GM18502 (cell line): ENCODE measurements around the gene NOL4L.

Experiments
- ATAC-seq: cut with Tn5 transposase; IDR thresholded peaks from one replicate; pipeline ENCODE4 v1.9.1; 2021; ENCODE audit warnings: mild to moderate bottlenecking; ENCODE audit not compliant: unreplicated experiment, poor library complexity

Gene NOL4L

GRCh38 chr20:32585011-32585585, at the start of gene NOL4L:
Gene NOL4L (minus strand): TSS chr20:32585333. CDS start chr20:32584890, 443 bp downstream.
- ATAC-seq = no peak

- ATAC-seq = no peak
Measured at GRCh38 chr20:32634041-32634805, 49.1 kb upstream of the NOL4L start.

- no peak for ATAC-seq
Measured at GRCh38 chr20:32632461-32633354, 47.6 kb upstream of the NOL4L start.

- ATAC-seq = no peak
Measured at GRCh38 chr20:32631933-32632460, 46.9 kb upstream of the NOL4L start.

GRCh38 chr20:32629813-32630212, 44.7 kb upstream of the NOL4L start:
- ATAC-seq = no peak

GRCh38 chr20:32628960-32629530, 43.9 kb upstream of the NOL4L start:
- no peak for ATAC-seq

GRCh38 chr20:32626859-32627636, 41.9 kb upstream of the NOL4L start:
- peak; percentile 37 for ATAC-seq

GRCh38 chr20:32626407-32626806, 41.3 kb upstream of the NOL4L start:
- no peak for ATAC-seq

GRCh38 chr20:32625996-32626395, 40.9 kb upstream of the NOL4L start:
- no peak for ATAC-seq

GRCh38 chr20:32624687-32625345, 39.7 kb upstream of the NOL4L start:
- ATAC-seq = no peak

- no peak for ATAC-seq
Measured at GRCh38 chr20:32623667-32624157, 38.6 kb upstream of the NOL4L start.

- ATAC-seq = no peak
Measured at GRCh38 chr20:32622585-32623468, 37.7 kb upstream of the NOL4L start.

- ATAC-seq = no peak
Measured at GRCh38 chr20:32621891-32622584, 36.9 kb upstream of the NOL4L start.

- no peak for ATAC-seq
Measured at GRCh38 chr20:32621071-32621890, 36.1 kb upstream of the NOL4L start.

GRCh38 chr20:32619586-32619985, 34.5 kb upstream of the NOL4L start:
- no peak for ATAC-seq

GRCh38 chr20:32614772-32615171, 29.6 kb upstream of the NOL4L start:
- ATAC-seq = no peak

- ATAC-seq = no peak
Measured at GRCh38 chr20:32614303-32614702, 29.2 kb upstream of the NOL4L start.
